ENCODE results near the gene RIOK3.
"Not testable (repeated sequence)": the region's sequence is repeated elsewhere in the genome, so short reads cannot be mapped to it uniquely, and the experiment has no call there.

The RIOK3 gene, protein sequence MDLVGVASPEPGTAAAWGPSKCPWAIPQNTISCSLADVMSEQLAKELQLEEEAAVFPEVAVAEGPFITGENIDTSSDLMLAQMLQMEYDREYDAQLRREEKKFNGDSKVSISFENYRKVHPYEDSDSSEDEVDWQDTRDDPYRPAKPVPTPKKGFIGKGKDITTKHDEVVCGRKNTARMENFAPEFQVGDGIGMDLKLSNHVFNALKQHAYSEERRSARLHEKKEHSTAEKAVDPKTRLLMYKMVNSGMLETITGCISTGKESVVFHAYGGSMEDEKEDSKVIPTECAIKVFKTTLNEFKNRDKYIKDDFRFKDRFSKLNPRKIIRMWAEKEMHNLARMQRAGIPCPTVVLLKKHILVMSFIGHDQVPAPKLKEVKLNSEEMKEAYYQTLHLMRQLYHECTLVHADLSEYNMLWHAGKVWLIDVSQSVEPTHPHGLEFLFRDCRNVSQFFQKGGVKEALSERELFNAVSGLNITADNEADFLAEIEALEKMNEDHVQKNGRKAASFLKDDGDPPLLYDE

DNA sequence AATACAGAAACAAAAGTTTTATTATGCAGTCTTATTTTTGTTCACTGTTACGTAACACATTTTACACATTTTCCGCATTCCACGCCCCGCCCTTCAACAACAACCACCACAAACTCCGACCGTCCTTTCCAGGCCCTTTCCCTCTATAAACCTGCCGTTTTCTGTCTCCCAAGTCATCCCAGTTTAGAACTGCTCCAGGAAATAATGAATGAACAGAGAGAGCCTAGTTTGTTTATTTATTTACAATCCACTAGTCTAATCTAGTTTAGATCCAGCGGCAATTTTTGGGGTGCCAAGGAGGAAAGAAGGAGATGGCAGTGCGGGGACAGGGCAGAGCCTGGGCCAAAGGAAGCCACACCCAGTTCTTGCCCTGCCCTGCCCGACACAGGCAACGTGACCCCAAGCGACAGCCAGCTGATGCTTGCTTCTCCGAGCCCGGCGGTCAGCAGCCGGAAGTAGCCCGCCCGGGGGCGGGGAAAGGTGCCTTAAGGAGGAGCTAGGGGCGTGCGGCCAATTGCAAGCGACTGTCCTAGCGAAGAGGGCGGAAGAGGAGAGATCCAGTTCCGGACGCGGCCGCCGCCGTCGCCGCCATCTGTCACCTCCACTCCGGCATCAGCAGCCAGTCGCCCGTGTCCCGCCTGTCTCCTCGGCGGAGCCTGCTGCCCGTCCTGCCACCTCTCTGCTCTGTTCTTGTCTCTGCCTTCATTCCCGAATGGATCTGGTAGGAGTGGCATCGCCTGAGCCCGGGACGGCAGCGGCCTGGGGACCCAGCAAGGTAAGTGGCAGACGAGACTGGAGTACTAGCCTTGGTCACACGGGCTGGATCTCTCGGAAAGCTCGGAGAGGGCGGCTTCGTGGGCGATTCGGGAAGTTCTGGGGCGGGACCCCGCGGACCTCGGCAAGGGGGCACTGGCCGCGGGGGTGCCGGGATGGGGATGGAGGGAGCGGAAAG, at the start of gene RIOK3:
Gene RIOK3, plus strand, starts transcription at position 560 of the 952 bp plus-strand sequence. Its CDS starts 153 bp downstream, at position 713.
- DNase-seq (ENCODE audit: low read depth) = peak; percentile 97

DNA sequence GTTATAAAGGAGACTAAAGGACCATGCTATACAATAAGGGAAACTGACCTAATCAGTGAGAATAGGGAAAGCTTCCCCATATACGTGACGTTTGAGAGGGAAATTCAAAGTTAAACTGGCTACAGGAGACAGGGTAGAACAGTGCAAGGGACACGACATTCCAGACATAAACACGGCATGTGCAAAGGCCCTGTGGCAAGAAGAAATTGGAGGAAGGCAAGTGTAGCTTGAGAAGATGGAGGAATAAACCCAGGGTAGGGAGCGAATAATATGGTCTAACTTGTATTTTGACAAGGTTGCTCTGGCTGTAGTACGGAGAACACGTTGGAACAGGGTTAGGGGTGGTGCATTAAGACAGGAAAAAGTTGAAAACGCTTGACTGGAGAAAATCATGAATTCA, 49.8 kb upstream of the RIOK3 start:
- no peak for DNase-seq (ENCODE audit: low read depth)

GRCh38 chr18:23405636-23406035, 47.5 kb upstream of the RIOK3 start:
- no peak for DNase-seq (ENCODE audit: low read depth)

GRCh38 chr18:23406271-23406787, 46.8 kb upstream of the RIOK3 start:
- peak; percentile 25 for DNase-seq (ENCODE audit: low read depth)

- no peak for DNase-seq (ENCODE audit: low read depth)
These were observed 40.6 kb upstream of the RIOK3 start for GRCh38 chr18:23412351-23412964.

DNA sequence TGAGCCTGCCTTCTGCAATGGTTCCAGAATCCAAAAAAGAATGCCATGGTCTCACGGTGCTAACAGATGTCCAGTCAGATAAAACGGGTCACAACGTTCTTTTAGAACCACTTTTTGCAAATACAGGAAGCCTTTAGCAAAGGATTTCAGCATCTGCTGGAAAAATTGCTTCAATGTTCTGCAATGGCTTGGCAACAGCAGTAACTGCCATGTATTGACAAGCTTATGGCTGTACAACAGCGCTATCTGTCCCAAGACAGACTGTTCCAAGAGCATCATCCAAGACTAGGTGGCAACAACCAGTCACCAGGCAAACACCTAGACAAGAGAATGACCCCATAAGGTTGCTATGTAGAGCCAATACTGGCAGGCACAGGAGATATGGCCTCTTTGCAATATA, 37.6 kb upstream of the RIOK3 start:
- no peak for DNase-seq (ENCODE audit: low read depth)

- DNase-seq (ENCODE audit: low read depth) = no peak
These were observed 36.8 kb upstream of the RIOK3 start for GRCh38 chr18:23416298-23416697.

- DNase-seq (ENCODE audit: low read depth) = no peak
These were observed 31.8 kb upstream of the RIOK3 start for GRCh38 chr18:23421277-23421676.

- peak; percentile 82 for DNase-seq (ENCODE audit: low read depth)
These were observed 30.2 kb upstream of the RIOK3 start for GRCh38 chr18:23422751-23423418.

GRCh38 chr18:23424616-23425015, 28.5 kb upstream of the RIOK3 start:
- DNase-seq (ENCODE audit: low read depth) = no peak

DNA sequence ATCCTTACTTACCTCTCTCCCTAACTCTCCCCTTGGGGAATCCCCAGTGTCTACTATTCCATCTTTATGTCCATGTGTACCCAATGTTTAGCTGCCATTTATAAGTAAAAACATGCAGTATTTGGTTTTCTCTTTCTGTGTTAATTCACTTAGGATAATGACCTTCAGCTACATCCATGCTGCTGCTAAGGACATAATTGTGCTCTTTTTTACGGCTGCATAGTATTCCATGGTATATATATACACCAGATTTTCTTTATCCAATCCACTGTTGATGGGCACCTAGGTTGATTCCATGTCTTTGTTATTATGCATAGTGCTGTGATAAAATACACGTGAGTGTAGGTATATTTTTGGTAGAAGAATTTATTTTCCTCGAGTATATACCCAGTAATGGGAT, 24.3 kb upstream of the RIOK3 start:
- DNase-seq (ENCODE audit: low read depth) = no peak

DNA sequence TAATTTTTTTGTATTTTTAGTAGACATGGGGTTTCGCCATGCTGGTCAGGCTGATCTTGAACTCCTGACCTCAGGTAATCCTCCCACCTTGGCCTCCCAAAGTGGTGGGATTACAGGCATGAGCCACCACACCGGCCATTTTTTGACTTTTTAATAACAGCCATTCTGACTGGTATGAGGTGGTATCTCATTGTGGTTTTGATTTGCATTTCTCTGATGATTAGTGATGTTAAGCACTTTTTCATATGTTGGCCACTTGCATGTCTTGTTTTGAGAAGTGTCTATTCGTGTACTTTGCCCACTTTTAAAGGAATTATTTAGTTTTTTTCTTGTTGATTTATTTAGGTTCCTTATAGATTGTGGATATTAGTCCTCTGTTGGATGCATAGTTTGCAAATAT, 23.5 kb upstream of the RIOK3 start:
- not testable (repeated sequence) for DNase-seq (ENCODE audit: low read depth)

DNA sequence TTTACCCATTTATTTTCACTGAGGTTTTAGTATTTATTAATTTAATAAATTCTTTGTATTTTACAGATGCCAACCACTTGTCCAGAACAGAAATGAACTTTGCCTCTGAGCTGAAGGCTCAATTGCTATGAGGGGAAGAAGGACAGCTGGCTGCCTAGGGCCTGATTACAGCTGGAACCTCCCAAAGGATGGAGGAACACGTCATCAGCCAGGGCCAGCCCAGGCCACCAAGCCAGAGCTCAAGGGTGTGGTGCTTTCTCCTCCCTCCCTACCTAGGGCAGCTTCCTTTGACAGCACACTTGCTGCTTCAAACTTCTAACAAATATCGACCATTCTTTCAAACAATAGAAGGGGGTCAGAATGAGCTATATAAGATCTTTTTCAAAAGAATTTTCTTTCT, 19.7 kb upstream of the RIOK3 start:
- DNase-seq (ENCODE audit: low read depth) = no peak

DNA sequence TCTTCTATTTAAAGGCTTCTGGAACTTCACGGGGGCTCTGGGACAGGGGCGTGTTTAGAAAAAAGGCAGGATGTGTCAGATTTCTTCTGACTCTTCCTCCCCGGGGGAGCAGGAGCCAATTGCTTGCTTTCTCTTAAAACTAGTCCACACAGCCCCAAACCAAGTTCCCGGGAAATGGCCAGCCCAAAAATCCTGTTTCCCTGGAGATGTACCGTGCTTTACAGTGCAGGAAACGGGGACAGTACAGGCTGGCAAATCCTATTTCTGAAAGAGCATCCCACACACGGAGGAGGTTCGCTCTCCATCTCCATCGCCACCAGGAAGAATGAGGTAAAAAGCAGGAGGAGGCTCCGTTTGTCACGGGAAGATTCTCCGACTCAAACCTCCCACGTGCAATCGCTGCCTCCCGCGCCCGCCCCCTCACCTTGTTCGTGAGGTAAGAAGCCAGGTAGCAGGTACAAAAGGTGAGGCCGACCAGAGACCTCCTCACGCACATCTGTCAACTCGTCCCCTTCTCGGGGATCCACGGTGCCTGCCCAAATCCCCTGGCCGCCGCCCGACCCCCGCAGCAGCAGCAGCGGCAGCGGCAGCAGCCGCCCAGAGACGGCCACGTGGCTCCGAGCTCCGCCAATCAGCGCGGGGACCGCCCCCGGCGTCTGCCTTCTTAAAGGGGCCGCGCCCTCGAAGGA, 15.6 kb upstream of the RIOK3 start:
- DNase-seq (ENCODE audit: low read depth) = peak; percentile 78

DNA sequence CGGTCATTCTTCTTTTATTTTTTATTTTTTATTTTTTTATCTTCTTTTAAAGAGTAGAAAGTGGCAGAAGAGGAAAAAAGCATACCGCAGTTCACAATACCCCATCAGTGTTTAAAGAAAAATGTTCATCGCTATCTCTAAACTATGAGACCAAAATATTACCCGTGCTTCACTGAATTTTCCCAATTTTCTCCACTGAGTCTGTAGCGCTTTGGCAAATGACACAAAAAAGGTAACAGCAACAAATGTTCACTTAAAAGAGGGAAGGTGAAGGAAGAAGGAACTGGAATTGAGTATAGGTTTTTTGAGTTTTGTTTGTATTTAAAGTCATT, 15.1 kb upstream of the RIOK3 start:
- no peak for DNase-seq (ENCODE audit: low read depth)

- DNase-seq (ENCODE audit: low read depth) = no peak
These were observed 14.3 kb upstream of the RIOK3 start for GRCh38 chr18:23438608-23439366.

GRCh38 chr18:23440131-23440530, 13.0 kb upstream of the RIOK3 start:
- DNase-seq (ENCODE audit: low read depth) = no peak

GRCh38 chr18:23442958-23443357, 10.1 kb upstream of the RIOK3 start:
- no peak for DNase-seq (ENCODE audit: low read depth)

DNA sequence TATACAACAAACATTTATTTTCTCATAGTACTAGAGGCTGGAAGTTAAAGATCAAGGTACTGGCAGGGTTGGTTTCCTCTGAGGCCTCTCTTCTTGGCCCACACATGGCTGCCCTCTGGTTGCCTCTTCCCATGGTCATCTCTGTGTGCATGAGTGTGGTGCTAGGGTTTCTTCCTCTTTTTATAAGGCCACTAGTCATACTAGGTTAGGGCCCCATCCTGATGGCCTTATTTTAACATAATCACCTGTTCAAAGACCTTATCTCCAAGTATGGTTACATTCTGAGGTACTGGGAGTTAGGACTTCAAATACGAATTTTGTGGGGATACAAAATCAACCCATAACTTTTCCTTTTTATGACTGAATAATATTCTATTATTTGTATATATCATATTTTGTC, 4.8 kb upstream of the RIOK3 start:
- DNase-seq (ENCODE audit: low read depth) = no peak

- DNase-seq (ENCODE audit: low read depth) = no peak
These were observed 3.1 kb upstream of the RIOK3 start for GRCh38 chr18:23450022-23450421.

All from EH (cell line).